ENCODE results near the gene ITGA11. TPM values are rescaled to one million over a fixed set of nuclear protein-coding genes. Genes with fewer than 3 reads are reported as not detected.

The ITGA11 gene
- total RNA-seq, 1 donor from 2014 or later: 0.92 TPM

DNA sequence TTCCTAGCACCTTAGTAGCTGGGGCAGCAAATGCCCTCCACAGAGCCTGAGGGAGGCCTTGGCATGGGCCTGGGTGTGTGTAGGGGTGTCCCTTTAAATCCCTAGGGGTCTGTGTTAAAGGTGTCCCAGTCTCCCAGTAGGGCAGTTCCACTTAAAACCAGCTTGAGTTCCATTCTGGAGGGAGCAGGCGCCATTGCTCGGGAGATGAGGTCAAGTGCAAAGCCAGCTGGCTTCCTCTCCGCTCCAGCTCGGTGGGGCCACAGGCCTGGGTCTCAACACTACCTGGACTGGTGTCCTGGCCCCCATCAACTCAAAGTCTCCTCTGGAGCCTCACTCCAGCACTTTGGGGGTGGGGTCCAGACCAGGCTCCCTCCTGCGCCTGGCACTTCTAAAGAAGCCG is 129.2 kb downstream of the ITGA11 start:
- TF ChIP-seq, protein P1, sequence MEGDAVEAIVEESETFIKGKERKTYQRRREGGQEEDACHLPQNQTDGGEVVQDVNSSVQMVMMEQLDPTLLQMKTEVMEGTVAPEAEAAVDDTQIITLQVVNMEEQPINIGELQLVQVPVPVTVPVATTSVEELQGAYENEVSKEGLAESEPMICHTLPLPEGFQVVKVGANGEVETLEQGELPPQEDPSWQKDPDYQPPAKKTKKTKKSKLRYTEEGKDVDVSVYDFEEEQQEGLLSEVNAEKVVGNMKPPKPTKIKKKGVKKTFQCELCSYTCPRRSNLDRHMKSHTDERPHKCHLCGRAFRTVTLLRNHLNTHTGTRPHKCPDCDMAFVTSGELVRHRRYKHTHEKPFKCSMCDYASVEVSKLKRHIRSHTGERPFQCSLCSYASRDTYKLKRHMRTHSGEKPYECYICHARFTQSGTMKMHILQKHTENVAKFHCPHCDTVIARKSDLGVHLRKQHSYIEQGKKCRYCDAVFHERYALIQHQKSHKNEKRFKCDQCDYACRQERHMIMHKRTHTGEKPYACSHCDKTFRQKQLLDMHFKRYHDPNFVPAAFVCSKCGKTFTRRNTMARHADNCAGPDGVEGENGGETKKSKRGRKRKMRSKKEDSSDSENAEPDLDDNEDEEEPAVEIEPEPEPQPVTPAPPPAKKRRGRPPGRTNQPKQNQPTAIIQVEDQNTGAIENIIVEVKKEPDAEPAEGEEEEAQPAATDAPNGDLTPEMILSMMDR (conservative IDR thresholded peaks at IDR 0.05): no peak
- no peaks in the 10 kb centered on the region for H3K9me3 Mint-ChIP-seq
- H3K27me3 Mint-ChIP-seq: no peaks in the 10 kb centered on the region
- no peak overlapping the region for H3K4me3 Mint-ChIP-seq
- DNase-seq (ENCODE audit: extremely low spot score, unreplicated experiment): peak; percentile 47
- peaks cover 22% of the 10 kb centered on the region for H3K4me1 Mint-ChIP-seq (ENCODE audit: unreplicated experiment)
- no peaks in the 10 kb centered on the region for H3K36me3 Mint-ChIP-seq
- H3K27ac Mint-ChIP-seq: no peak overlapping the region

DNA sequence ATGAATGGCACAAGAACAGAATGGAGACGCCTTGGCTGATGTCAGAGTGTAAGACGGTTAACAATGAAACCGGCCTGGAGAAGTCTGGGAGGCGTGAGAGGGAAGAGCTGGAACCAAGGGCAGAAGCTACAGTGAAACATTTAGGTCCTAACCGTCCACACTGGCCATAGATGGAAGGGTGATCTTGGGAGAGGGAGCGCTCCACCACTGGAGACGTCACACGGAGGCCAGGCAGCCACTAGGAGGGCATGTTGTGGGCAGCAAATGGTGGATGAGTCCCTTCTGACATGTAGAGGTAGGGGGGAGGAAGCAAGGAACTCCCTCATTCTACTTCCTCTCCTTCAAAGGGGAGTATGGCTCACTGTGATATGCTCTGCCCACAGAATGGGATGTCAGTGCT is 130.7 kb downstream of the ITGA11 start:
- H3K4me1 Mint-ChIP-seq (ENCODE audit: unreplicated experiment): peaks cover 15% of the 10 kb centered on the region
- no peak overlapping the region for H3K27ac Mint-ChIP-seq
- no peaks in the 10 kb centered on the region for H3K36me3 Mint-ChIP-seq
- H3K4me3 Mint-ChIP-seq: no peak overlapping the region
- peak; percentile 22 for DNase-seq (ENCODE audit: extremely low spot score, unreplicated experiment)
- TF ChIP-seq, protein P1 (conservative IDR thresholded peaks at IDR 0.05): no peak
- no peaks in the 10 kb centered on the region for H3K27me3 Mint-ChIP-seq
- no peaks in the 10 kb centered on the region for H3K9me3 Mint-ChIP-seq

DNA sequence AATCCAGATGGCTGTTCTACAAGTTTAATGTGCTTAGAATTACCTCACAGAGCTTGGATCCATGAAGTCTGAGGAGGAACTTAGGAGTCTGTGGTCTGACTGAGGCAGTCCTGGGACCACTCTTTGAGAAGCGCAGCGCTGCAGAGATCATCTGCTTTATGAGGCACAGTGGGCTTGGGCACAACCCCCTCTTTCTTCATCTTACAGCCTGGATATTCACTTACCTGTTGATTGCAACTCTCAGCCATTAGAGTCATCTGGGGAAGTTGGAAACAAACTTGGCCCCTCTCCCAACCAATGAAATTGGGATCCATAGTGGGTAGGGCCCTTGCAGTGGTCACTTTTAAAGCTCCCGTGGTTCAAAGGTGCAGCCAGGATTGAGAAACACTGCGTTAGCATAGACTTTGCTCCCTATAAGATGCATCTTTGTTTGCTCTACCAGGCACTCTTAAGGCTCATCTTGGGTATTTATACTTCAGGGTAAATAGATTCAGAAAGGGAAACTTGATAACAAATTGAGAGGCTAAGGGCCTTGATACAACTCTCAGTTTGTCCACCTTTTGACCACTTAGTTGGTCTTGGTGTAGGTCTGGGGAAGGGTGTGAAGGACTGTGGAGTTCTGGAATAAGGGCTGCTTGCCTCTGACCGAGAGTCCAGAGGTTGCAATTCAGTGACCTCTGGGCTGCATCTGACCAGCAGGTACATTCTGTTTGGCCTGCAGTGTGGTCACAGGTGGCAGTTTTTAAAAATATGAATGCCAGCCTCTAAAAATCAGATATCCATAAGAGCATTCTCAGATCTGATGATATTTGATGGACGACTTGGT is 131.6 kb downstream of the ITGA11 start:
- peak; percentile 37 for DNase-seq (ENCODE audit: extremely low spot score, unreplicated experiment)
- peaks cover 18% of the 10 kb centered on the region for H3K4me1 Mint-ChIP-seq (ENCODE audit: unreplicated experiment)
- H3K27me3 Mint-ChIP-seq: no peaks in the 10 kb centered on the region
- no peaks in the 10 kb centered on the region for H3K9me3 Mint-ChIP-seq
- peak overlapping the region; percentile 8 for H3K27ac Mint-ChIP-seq
- no peaks in the 10 kb centered on the region for H3K36me3 Mint-ChIP-seq
- no peak overlapping the region for H3K4me3 Mint-ChIP-seq
- TF ChIP-seq, protein P1 (conservative IDR thresholded peaks at IDR 0.05): no peak

DNA sequence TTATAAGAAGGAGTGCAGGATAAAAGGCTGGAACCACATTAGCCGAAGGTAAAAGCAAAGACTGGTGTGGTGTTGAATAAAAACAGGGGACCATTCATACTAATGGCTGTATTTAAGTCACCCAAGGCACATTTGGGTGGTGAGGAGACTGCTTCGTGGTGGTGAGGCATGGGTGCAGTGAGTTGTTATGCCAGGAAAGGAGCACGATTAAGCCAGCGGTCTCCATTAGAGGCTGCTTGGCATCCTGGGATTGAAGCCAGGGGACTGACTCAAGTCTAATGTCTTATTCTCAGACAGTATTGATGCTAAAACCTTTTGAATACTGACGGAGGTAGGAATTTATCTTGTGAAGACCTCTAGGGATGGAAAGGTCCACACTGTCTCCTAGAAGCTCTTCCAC is 132.5 kb downstream of the ITGA11 start:
- no peak overlapping the region for H3K4me3 Mint-ChIP-seq
- H3K36me3 Mint-ChIP-seq: peaks cover 5% of the 10 kb centered on the region
- peaks cover 21% of the 10 kb centered on the region for H3K4me1 Mint-ChIP-seq (ENCODE audit: unreplicated experiment)
- TF ChIP-seq, protein P1 (conservative IDR thresholded peaks at IDR 0.05): no peak
- no peaks in the 10 kb centered on the region for H3K27me3 Mint-ChIP-seq
- no peak overlapping the region for H3K27ac Mint-ChIP-seq
- H3K9me3 Mint-ChIP-seq: no peaks in the 10 kb centered on the region
- peak; percentile 3 for DNase-seq (ENCODE audit: extremely low spot score, unreplicated experiment)

DNA sequence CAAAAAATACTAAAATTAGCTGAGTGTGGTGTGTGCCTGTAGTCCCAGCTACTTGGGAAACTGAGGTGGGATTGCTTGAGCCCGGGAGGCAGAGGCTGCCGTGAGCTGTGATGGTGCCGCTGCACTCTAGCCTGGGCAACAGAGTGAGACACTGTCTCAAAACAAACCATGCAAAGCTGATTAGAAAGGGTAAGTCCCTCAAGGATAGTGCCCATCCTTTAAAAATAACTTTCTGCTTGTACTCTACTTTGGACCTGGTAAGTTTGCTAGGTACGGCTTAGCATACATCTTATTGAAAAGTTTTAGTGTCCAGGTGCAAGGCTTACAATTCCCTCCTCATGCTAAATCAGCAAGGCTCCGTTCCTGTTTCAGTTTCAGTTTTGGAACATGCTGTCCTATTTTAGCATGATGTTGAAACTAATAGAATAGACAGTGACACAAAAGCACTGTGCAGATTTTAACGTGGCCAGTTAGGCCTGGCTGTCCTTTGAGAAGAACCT is 133.0 kb downstream of the ITGA11 start:
- DNase-seq (ENCODE audit: extremely low spot score, unreplicated experiment): peak; percentile 27
- no peaks in the 10 kb centered on the region for H3K9me3 Mint-ChIP-seq
- H3K27me3 Mint-ChIP-seq: no peaks in the 10 kb centered on the region
- H3K4me3 Mint-ChIP-seq: no peak overlapping the region
- H3K27ac Mint-ChIP-seq: no peak overlapping the region
- H3K36me3 Mint-ChIP-seq: peaks cover 5% of the 10 kb centered on the region
- TF ChIP-seq, protein P1 (conservative IDR thresholded peaks at IDR 0.05): no peak
- peaks cover 21% of the 10 kb centered on the region for H3K4me1 Mint-ChIP-seq (ENCODE audit: unreplicated experiment)
